ENCODE data around the gene OR10H5. TPM values are rescaled to one million over a fixed set of nuclear protein-coding genes. Genes with fewer than 3 reads are reported as not detected.
A peak's percentile ranks its signal among the peaks of the same experiment; 100 is the strongest.
"Not testable (repeated sequence)": the region's sequence is repeated elsewhere in the genome, so short reads cannot be mapped to it uniquely, and the experiment has no call there.

Gene OR10H5
- polyA plus RNA-seq (ENCODE audit: insufficient read length in 4 of 4), result under 1 TPM; 0.04 to 0.14 (median 0.05) TPM

DNA sequence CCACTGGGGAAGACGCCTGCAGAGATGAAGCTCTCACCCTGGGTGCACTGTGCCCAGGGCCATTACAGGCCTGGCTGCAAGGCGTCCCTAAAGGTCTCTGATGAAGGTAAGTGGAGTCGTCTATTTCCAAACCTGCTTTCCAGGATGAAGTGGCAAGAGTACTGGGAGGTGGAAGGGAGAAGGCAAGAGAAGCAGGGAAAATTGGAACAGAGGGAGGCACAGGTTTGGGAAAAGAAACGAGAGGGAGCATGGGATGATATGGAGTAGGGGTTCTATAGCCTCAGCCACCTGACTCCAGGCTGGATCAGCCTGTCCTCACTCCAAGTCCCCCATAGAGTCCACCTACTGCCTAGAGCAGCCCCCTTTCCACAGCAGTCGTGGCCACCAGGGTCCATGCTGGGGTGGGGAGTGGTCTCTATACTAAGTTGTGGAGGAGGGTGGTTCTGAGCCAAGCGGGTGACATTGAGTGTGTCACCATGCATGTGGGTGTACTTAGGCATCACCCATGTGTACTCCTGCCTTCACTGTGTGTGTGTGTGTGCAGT is at the start of gene OR10H5:
OR10H5 (plus strand) TSS at position 51 of the 545 bp plus-strand sequence. CDS start 6,388 bp downstream, outside the sequence.
- DNase-seq (ENCODE audit: low read depth in 4 of 4, low spot score in 3 of 4), result no peak

DNA sequence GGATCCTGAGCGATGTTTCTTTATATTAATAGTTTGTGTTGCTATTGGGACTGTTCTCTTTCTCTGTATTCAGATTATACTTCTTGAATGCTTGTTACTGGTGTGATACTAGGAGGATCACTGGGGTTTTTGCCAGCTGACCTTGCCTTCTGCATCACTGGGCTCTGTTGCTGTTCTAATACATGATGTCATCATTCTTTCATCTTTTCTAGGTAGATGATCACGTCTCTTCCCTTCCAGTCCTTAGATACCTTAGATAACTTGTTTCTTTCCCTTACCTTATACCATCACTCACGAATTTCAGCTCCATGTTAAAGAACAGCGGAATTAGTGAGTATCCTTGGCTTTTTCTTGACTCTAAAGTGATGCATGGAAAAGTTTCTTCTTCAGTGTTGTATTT is 49.7 kb upstream of the OR10H5 start, which contains the start of gene OR10H3:
OR10H3 (plus strand) TSS at position 264 of the 400 bp plus-strand sequence. CDS start 3,408 bp downstream, outside the sequence.
- no peak for DNase-seq (ENCODE audit: low read depth in 4 of 4, low spot score in 3 of 4)

DNA sequence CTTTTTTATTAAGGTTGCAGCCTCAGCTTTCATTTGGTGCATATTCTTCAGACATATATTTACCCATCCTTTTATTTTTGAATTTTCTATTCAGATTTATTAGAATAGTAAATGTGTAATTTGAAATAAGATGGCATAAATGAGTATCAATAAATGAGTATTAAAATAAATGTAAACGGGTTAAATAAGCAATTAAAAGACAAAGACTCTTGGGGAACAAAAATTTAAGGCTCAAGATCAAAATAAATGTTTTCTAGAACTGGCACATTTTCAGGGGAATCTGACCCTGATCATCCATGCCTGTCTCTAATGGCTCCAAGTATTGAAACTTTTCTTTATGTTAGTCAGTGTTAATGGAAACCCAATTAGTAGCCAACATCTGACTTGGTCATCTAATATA is 46.7 kb upstream of the OR10H5 start:
- no peak for DNase-seq (ENCODE audit: low read depth in 4 of 4, low spot score in 3 of 4)

DNA sequence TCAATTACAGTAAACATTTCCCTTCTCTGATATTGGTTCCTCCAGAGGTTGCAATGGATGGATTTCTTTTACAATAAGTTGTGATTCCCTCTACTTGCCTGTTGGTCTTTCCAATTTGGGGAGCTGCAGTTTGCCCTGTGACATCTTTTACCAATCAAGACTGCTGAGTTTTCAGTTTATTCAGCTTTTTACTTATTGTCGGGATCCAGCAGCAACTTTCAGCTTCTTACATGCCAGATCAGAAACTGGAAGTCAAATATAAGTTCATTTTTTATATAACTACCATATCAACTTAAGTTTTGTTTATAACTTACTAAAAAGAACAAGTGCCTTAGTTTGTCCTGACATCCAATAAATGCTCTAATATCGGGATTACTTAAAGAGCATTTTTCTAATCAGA is 39.2 kb upstream of the OR10H5 start:
- DNase-seq (ENCODE audit: low read depth in 4 of 4, low spot score in 3 of 4), result no peak

GRCh38 chr19:15758379-15758778 is 29.1 kb upstream of the OR10H5 start:
- no peak for DNase-seq (ENCODE audit: low read depth in 4 of 4, low spot score in 3 of 4)

- no peak for DNase-seq (ENCODE audit: low read depth in 4 of 4, low spot score in 3 of 4)
Measured at GRCh38 chr19:15759962-15760565, 27.4 kb upstream of the OR10H5 start.

DNA sequence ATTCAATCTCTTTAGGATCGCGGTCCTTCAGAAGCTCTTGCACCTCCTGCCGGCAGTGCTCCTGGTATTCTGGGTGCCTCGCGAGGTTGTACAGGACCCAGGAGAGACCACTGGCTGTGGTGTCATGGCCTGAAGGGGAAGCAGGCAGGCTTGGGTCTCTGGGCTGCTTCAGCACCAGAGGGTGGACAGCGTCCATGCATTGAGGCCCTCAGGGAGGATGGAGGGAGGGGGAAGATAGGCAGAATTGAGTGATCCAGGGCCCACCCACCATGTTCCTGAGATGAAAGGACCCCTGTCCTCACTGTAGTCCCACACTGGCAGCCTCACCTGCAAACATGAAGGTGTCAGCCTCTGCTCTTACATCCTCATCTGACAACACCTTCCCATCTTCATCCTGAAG is 17.9 kb upstream of the OR10H5 start:
- peak in 1 of 4 donors; percentile 6 for DNase-seq (ENCODE audit: low read depth in 4 of 4, low spot score in 3 of 4)

DNA sequence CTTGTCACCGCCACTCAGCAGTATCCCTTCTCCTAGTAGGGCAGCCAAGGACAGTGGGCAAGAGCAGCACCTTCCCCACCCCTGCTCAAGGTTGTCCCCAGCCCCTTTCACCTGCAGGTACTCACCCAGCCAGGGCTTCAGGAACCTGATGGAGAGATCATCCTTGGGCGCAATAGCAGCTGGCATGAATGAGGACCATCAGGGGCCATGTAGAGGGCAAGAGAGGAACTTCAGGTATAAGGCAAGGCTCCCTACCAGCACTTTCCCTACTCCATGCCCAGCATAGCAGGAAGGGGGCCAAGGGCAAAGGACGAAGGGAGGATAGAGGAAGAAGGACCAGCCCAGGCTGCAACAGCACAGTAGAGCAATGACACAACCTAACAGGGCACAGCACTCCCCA is 13.3 kb upstream of the OR10H5 start:
- DNase-seq (ENCODE audit: low read depth in 4 of 4, low spot score in 3 of 4), result not testable (repeated sequence)

DNA sequence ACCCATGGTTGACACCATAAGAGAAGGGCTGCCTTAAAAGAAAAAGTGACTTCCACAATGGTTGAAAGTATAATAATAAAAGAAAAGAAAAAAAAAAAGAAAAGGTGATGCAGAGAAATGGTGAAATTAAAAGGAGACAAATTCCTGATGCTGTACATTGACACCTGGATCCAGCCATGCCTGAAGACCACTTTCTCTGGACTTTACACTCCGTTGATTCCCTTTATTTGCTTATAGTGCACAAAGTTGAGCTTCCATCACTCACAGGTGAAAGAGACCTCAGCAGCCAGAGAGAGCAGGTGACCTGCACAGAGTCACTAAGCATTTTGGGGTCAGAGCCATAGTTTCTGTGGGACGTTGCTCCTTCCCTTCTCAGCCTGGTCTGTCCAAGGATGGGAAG is 12.2 kb upstream of the OR10H5 start:
- no peak for DNase-seq (ENCODE audit: low read depth in 4 of 4, low spot score in 3 of 4)

DNA sequence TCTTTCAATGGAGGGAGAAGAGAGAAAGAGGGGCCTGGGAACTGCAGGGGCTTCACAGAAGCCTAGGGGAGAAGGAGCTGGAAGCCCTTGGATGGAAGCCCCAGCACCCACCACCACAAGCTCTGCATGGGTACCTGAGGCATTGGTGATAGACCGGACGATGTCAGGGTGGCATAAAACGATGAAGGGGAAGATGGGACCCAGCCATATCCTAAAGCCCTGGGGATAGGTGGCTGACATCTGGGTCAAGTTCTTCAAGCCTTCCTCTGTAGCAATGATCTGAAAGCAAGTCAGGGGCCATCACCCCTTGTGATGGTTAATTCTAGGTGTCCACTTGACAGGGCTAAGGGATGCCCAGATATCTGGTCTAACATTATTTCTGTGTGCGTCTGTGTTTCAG is 11.2 kb upstream of the OR10H5 start:
- no peak for DNase-seq (ENCODE audit: low read depth in 4 of 4, low spot score in 3 of 4)

DNA sequence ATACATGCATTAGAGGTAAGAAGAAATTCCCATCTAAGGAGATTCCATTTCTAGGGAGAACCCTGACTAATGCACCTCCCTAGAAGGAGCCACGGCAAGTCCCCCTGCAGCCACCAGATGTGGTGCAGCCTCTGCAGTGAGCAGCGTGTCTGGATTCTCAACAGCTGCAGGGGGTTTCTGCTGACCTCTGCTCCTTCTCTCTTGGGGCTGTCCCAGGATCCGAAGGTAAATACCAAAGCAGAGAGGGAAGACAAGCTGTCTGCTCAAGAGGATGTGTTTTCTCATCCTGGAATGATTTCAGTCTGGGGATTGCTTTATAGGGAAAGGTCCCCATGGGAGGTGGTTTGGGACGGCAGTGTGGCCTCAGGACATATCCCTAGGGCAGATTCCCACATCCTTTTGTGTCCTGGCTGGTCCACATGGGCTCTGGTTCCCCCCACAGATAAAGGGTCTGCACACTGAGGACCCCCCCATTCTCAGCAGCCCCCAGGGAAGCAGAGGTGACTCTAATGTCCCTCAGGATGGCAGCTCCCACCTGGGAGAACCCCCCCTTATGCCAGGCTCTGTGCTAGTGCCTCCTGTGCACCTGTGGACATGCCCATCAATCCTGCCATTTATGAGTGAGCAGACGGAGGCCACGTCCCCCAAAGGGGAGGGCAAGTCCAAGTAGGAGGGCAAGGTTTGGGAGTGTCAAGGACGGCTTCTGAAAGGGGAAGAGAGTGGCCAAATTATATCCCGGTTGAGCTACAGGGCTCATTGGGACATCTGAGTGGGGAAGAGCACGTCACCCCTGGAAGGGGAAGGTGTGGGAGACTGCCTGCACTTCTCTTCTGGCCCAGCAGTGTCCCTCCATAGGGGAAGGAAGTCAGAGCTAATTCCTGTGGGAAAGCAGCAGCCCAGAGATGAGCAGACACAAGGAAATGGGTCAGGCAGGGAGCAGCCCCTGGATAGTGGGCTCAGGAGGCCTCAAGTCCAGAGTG is 10.2 kb upstream of the OR10H5 start:
- DNase-seq (ENCODE audit: low read depth in 4 of 4, low spot score in 3 of 4), result no peak

DNA sequence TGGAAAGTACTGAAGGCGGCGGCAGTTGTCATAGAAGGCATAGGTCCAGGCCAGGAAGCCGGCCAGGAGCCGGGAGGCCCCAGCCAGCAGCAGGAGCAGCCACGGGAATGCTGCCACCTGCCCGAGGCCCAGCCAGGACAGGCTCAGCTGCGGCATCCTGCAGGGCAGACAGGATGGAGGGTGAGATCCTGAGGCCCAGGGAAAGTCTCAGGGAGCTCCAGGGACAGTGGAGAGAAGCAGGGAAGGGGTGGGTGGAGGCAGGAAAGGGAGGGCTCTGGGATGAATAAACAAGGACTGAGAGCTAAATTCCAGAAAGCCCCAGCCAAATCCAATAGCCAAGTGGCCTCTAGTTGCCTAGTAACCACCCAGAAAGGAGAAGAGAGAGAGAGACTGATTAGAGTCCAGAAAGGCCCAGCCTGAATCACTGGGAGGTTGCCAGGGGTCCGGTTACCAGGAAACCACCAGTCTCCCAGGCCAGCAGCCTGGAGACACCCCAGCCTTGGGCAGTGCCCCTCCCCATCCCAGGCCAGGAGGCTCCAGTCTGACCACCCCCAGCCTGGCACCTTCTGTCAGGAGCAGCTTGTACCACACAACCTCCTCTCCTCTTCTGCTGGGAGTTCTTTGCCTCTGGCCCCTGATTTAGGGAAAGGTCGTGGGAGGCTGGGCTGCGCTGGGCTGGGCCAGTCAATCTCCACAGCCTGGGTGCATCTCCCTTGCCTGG is 7.5 kb upstream of the OR10H5 start:
- DNase-seq (ENCODE audit: low read depth in 4 of 4, low spot score in 3 of 4), result no peak

GRCh38 chr19:15780610-15781418 is 6.6 kb upstream of the OR10H5 start:
- no peak for DNase-seq (ENCODE audit: low read depth in 4 of 4, low spot score in 3 of 4)

- DNase-seq (ENCODE audit: low read depth in 4 of 4, low spot score in 3 of 4), result no peak
Measured at GRCh38 chr19:15781661-15782060, 5.8 kb upstream of the OR10H5 start.

DNA sequence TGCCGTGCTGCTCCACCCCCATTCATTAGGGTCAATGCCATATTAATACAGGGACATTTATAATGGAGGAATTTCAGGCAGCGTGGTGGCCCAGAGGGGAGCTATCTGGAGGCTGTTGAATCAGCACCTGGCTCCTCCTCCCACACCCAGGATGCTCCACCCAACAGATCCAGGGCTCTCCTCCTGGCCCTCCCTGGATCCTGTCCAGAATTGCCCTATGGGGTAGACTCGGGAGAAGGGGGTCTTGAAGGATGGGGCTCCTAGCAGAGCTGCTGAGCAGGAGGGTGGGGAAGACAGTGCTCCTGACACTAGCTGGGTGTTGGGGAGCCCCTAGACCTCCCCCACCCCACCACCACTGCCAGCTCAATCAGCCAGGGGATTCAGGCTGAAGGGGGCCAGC is 5.2 kb upstream of the OR10H5 start:
- DNase-seq (ENCODE audit: low read depth in 4 of 4, low spot score in 3 of 4), result no peak

DNA sequence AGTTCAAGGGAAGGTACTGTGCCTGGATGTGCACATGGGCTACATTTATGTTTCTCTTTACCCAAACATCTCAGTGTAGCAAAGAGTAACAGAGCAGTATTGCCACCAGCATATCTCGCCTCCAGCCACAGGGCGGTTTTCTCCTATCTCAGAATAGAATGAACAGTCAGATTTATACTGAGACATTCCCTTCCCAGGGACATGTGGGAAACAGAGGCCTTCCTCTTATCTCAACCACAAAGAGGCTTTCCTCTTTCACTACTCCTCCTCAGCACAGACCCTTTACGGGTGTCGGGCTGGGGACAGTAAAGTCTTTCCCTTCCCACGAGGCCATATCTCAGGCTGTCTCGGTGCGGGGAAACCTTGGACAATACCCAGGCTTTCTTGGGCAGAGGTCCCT is 4.6 kb upstream of the OR10H5 start:
- DNase-seq (ENCODE audit: low read depth in 4 of 4, low spot score in 3 of 4), result not testable (repeated sequence)

DNA sequence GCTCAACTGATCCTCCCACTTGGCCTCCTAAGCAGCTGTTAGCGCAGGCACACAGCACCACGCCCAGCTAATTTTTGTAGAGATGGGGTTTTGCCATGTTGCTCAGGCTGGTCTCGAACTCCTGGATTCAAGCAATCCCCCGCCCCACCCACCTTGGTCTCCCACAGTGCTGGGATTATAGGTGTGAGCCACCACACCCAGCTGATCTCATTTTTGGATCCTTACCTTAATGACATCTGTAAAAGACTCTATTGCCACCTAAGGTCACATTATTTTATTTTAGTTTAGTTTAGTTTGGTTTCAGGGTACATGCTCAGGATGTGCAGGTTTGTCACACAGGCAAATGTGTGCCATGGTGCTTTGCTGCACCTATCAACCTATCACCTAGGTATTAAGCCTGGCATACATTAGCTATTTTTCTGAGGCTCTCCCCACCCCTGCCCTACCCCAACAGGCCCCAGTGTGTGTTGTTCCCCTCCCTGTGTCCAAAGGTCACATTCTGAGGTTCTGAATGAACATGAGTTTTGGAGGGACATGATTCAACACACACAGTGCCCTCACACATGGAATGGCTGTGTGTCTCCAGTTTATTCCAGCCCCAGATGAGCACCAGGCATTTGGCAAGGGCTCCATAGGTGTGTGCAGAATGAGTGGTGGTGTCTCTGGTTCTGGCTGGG is 1.3 kb downstream of the OR10H5 start:
- DNase-seq (ENCODE audit: low read depth in 4 of 4, low spot score in 3 of 4), result no peak

- no peak for DNase-seq (ENCODE audit: low read depth in 4 of 4, low spot score in 3 of 4)
Measured at GRCh38 chr19:15790096-15790495, 2.6 kb downstream of the OR10H5 start.

- DNase-seq (ENCODE audit: low read depth in 4 of 4, low spot score in 3 of 4), result not testable (repeated sequence)
Measured at GRCh38 chr19:15794279-15794678, 6.8 kb downstream of the OR10H5 start.
